OCI-LY3 (cell line): ENCODE measurements around the gene SYNGR4.
"Not testable (repeated sequence)": the region's sequence is repeated elsewhere in the genome, so short reads cannot be mapped to it uniquely, and the experiment has no call there.

Source experiments
- H2AFZ ChIP-seq: fragments of 200-600, 300-600 bp; shearing (Covaris generic); 2 replicates; pipeline ENCODE4 v1.6.0; 2014; ENCODE audit warnings: antibody characterized with exemption, low read depth, low read length
- H3K27ac ChIP-seq: fragments of 200-600, 300-600 bp; sonication (generic); 2 replicates; pipeline ENCODE4 v1.5.1; 2014; ENCODE audit warnings: mild to moderate bottlenecking, low read length, moderate library complexity, mixed read lengths
- H3K27me3 ChIP-seq: fragments of 200-600, 300-600 bp; sonication (generic); 2 replicates; pipeline ENCODE4 v1.6.1; 2014; ENCODE audit warnings: low read depth, low read length, mixed read lengths
- H3K36me3 ChIP-seq: fragments of 200-600, 300-600 bp; sonication (generic); replicated peaks from 2 replicates; pipeline ENCODE3; 2014; ENCODE audit warnings: low read depth, low read length, mixed read lengths
- H3K4me1 ChIP-seq: fragments of 300-600, 200-600 bp; sonication (generic); 2 replicates; pipeline ENCODE4 v1.6.1; 2014; ENCODE audit warnings: low read length, mixed read lengths
- H3K4me2 ChIP-seq: fragments of 200-600, 300-600 bp; sonication (generic); 2 replicates; pipeline ENCODE4 v1.6.1; 2014; ENCODE audit warnings: low read length, mixed read lengths
- H3K4me3 ChIP-seq: fragments of 300-600, 200-600 bp; sonication (generic); 2 replicates; pipeline ENCODE4 v1.5.1; 2014; ENCODE audit warnings: antibody characterized with exemption, mild to moderate bottlenecking, low read length, moderate library complexity
- H3K79me2 ChIP-seq: fragments of 300-600, 200-600 bp; shearing (Covaris generic); 2 replicates; pipeline ENCODE4 v1.6.1; 2014; ENCODE audit warnings: mild to moderate bottlenecking, low read length, mixed read lengths
- H3K9ac ChIP-seq: fragments of 300-600, 200-600 bp; shearing (Covaris generic); 2 replicates; pipeline ENCODE4 v1.6.0; 2014; ENCODE audit warnings: mild to moderate bottlenecking, low read length, moderate library complexity
- H3K9me3 ChIP-seq: fragments of 200-600, 300-600 bp; shearing (Covaris generic); 2 replicates; pipeline ENCODE4 v1.6.1; 2014; ENCODE audit warnings: low read length, mixed read lengths; ENCODE audit not compliant: insufficient read depth
- H4K20me1 ChIP-seq: fragments of 200-600, 300-600 bp; sonication (generic); 2 replicates; pipeline ENCODE4 v1.6.1; 2016; ENCODE audit warnings: low read length, mixed read lengths; ENCODE audit not compliant: insufficient read depth
- EZH2phosphoT487 ChIP-seq: fragments of 200-600 bp; shearing (Covaris generic); IDR thresholded peaks from 2 replicates; pipeline ENCODE4 v1.6.1; 2018; ENCODE audit warnings: antibody characterized with exemption, mixed run types, low read depth
- TF ChIP-seq, protein P1 (sequence below): fragments of 200-600, 300-600 bp; sonication (generic); IDR thresholded peaks from 2 replicates; pipeline ENCODE4 v1.5.1; 2014; ENCODE audit warnings: antibody characterized with exemption, low read length, low read depth

Gene SYNGR4

DNA sequence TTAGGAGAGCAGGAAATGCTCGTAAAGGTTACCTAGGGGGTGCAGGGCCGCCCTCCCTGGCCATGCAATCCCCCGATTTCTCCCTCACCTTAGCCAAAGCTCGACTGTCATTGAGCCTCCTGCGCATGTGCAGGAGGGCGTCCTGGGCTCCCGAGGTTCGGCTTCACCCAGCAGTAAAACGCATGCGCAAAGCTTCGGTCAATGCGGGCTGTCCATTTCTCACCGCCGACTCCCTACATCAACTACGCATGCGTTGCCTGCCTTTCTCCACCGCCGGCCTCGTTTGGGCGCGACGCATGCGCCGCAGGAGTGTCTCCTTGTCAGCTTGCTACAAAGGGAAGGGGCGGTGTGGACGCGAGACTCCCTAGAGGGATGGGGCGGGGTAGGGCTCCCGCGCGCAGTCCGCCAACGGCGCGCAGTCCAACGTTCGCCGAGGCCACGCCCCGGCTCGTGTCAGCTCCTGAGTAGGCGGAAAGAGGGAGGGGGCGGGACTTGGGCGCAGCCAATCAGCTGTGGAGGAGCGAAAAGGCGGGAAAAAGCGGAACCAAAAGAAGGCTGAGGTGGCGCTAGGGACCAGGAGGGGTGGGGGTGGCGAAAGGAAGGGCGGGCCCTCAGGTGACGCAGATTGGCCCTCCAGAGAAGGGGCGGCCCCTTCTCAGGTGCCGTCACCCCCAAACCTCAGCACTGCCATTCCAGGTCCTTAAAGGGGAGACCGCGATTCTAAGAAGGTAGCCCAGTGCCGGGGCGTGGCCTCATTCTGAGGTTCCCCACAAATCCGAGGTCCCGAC is at the start of gene SYNGR4, which contains the start of gene TMEM143:
SYNGR4 (plus strand) TSS at position 558 of the 788 bp plus-strand sequence. CDS start 1,476 bp downstream, outside the sequence.
TMEM143 (minus strand) TSS at position 131 of the 788 bp plus-strand sequence; CDS start at position 111, 20 bp downstream.
- Histone ChIP-seq H3K36me3 (peaks cover 4% of the 10 kb centered on the region), H3K4me3 (peak within 1 kb of the TSS; percentile 84), H2AFZ (peak within 1 kb of the TSS; percentile 54), H3K9ac (peak within 1 kb of the TSS; percentile 98), H3K9me3 (no peaks in the 10 kb centered on the region), H4K20me1 (no peaks in the 10 kb centered on the region), H3K27me3 (no peaks in the 10 kb centered on the region), H3K27ac (peak within 1 kb of the TSS; percentile 85), H3K4me1 (peaks cover 13% of the 10 kb centered on the region), H3K79me2 (no peaks in the 10 kb centered on the region), H3K4me2 (peak within 1 kb of the TSS; percentile 98)
- TF ChIP-seq, protein P1, sequence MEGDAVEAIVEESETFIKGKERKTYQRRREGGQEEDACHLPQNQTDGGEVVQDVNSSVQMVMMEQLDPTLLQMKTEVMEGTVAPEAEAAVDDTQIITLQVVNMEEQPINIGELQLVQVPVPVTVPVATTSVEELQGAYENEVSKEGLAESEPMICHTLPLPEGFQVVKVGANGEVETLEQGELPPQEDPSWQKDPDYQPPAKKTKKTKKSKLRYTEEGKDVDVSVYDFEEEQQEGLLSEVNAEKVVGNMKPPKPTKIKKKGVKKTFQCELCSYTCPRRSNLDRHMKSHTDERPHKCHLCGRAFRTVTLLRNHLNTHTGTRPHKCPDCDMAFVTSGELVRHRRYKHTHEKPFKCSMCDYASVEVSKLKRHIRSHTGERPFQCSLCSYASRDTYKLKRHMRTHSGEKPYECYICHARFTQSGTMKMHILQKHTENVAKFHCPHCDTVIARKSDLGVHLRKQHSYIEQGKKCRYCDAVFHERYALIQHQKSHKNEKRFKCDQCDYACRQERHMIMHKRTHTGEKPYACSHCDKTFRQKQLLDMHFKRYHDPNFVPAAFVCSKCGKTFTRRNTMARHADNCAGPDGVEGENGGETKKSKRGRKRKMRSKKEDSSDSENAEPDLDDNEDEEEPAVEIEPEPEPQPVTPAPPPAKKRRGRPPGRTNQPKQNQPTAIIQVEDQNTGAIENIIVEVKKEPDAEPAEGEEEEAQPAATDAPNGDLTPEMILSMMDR: no peak
- no peak for TF ChIP-seq EZH2phosphoT487

GRCh38 chr19:48315712-48316111 is 48.5 kb upstream of the SYNGR4 start:
- no peak overlapping the region for H2AFZ ChIP-seq
- H3K79me2 ChIP-seq: no peaks in the 10 kb centered on the region
- no peak overlapping the region for H3K4me2 ChIP-seq
- H3K27ac ChIP-seq: no peak overlapping the region
- H3K36me3 ChIP-seq: no peaks in the 10 kb centered on the region
- H3K9ac ChIP-seq: no peak overlapping the region
- H4K20me1 ChIP-seq: no peaks in the 10 kb centered on the region
- H3K4me1 ChIP-seq: peaks cover 7% of the 10 kb centered on the region
- 0 out of 2 replicates have a peak, but pooled peaks cover 2% of the 10 kb centered on the region for H3K27me3 ChIP-seq
- H3K4me3 ChIP-seq: no peak overlapping the region
- TF ChIP-seq EZH2phosphoT487: no peak
- TF ChIP-seq, protein P1: no peak
- H3K9me3 ChIP-seq: no peaks in the 10 kb centered on the region

GRCh38 chr19:48317708-48317960 is 46.5 kb upstream of the SYNGR4 start:
- H3K4me2 ChIP-seq, H4K20me1 ChIP-seq, H3K9ac ChIP-seq, H3K9me3 ChIP-seq, H3K27me3 ChIP-seq, H3K79me2 ChIP-seq, H2AFZ ChIP-seq, H3K36me3 ChIP-seq, H3K4me3 ChIP-seq, H3K27ac ChIP-seq: not testable (repeated sequence)
- H3K4me1 ChIP-seq: peaks cover 21% of the 10 kb centered on the region

DNA sequence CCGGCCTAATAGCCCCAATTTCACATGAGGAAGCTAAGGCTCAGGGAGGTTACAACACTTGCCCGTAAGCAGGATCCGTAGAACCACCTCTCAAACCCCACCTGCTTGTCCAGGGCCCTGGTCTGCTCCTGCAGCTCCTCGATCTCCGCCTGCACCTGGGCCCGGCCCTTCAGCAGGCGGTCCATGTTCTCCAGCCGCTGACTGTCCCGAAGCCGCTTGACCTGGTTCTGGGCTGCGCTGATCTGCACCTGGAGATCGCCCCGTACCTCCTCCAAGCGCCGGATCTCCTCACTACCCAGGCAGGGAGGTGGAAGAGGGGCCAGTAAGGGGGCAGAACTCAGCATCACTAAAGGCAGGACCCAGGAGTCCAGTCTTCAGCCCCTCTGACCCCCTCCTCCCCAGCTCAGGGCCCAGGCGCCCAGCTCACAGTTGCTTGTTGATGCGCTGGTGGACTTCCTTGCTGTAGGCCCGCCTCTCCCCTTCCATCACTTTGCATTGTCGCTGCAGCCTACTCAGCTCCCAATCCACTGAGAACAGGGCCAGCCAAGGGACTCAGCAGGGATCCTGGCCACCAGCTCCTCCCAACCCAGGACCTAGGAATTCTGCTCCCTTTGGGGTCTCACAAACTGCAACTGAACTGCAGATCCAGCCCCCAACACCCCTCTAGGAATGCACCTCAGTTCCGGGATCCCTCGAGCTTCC is 45.7 kb upstream of the SYNGR4 start:
- H3K79me2 ChIP-seq: no peaks in the 10 kb centered on the region
- H2AFZ ChIP-seq: no peak overlapping the region

More for the DNA sequence above, 45.7 kb upstream of the SYNGR4 start:
- Histone ChIP-seq H3K4me2 (no peak overlapping the region), H3K9me3 (no peaks in the 10 kb centered on the region), H3K27ac (no peak overlapping the region), H3K36me3 (no peaks in the 10 kb centered on the region), H3K9ac (no peak overlapping the region), H3K4me3 (no peak overlapping the region), H3K27me3 (0 out of 2 replicates have a peak, but pooled peaks cover 2% of the 10 kb centered on the region), H3K4me1 (peaks cover 24% of the 10 kb centered on the region), H4K20me1 (no peaks in the 10 kb centered on the region)
- TF ChIP-seq EZH2phosphoT487: no peak
- TF ChIP-seq, protein P1: no peak
